Activated naive CD8-positive, alpha-beta T cell treated with anti-CD3 and anti-CD28 coated beads, Interleukin-2, amount 10 ng/mL, durations not matched to agents 7 days and 5 days (primary cell): ENCODE results near the gene ZBTB44. TPM values are rescaled to one million over a fixed set of nuclear protein-coding genes. Genes with fewer than 3 reads are reported as not detected.
"Not testable (repeated sequence)": the region's sequence is repeated elsewhere in the genome, so short reads cannot be mapped to it uniquely, and the experiment has no call there.

Source experiments
- ATAC-seq: fragments of 150-1000 bp; cut with Tn5 transposase; one replicate; pipeline ENCODE4 v1.10.0; 2021; ENCODE audit warnings: low read depth, moderate library complexity
- POLR2A ChIA-PET: fragments of 350-600 bp; sonication (Branson Sonifier 250); formaldehyde crosslinking; loops from one replicate; lab custom pipeline; 2021; ENCODE audit warnings: antibody characterized with exemption; lab: Charles Lee
- DNase-seq: peaks from one replicate; pipeline ENCODE4 v3.0.0; 2021
- H3K27ac Mint-ChIP-seq: one replicate; pipeline ENCODE4 v1.8.0; 2022; ENCODE audit warnings: mild to moderate bottlenecking, mixed read lengths
- H3K27me3 Mint-ChIP-seq: one replicate; pipeline ENCODE4 v1.8.0; 2022; ENCODE audit warnings: mild to moderate bottlenecking, moderate library complexity, mixed read lengths
- H3K36me3 Mint-ChIP-seq: one replicate; pipeline ENCODE4 v1.8.0; 2021; ENCODE audit warnings: mild to moderate bottlenecking, mixed read lengths
- H3K4me1 Mint-ChIP-seq: one replicate; pipeline ENCODE4 v1.8.0; 2021; ENCODE audit warnings: mixed read lengths
- H3K4me3 Mint-ChIP-seq: one replicate; pipeline ENCODE4 v1.8.0; 2022; ENCODE audit warnings: mild to moderate bottlenecking, moderate library complexity, mixed read lengths
- H3K9me3 Mint-ChIP-seq: one replicate; pipeline ENCODE4 v1.8.0; 2021; ENCODE audit warnings: mixed read lengths
- total RNA-seq, 2 experiments: library from RNA; stranded (reverse); gene quantifications; one replicate each; pipeline ENCODE4 v1.2.3, GENCODE V29; 2021

The ZBTB44 gene
- total RNA-seq, 2 experiments from 2014 or later = 53.9 to 60.7 TPM

DNA sequence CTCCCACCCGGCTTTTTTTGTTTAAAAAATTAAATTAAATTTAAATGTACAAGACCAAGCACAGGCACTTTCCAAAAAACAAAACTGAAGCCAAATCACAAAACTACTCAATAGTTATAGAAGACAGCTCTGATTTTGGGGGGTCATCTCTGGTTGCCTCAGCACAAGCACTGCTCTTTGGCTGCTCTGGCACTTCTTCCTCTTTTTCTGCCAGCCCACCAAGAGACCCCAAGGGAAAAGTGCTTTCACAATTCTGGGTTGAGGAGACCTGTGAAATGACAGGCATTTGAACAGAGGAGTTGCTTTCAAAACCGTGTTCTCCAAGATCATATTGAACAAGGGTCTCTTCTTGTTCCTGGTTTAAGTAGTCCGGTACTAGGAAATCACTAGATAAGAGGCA is 80.8 kb downstream of the ZBTB44 start:
- H3K4me1 Mint-ChIP-seq, H3K27me3 Mint-ChIP-seq, DNase-seq, ATAC-seq, POLR2A ChIA-PET, H3K4me3 Mint-ChIP-seq, H3K9me3 Mint-ChIP-seq, H3K27ac Mint-ChIP-seq: not testable (repeated sequence)
- peaks cover 10% of the 10 kb centered on the region for H3K36me3 Mint-ChIP-seq

DNA sequence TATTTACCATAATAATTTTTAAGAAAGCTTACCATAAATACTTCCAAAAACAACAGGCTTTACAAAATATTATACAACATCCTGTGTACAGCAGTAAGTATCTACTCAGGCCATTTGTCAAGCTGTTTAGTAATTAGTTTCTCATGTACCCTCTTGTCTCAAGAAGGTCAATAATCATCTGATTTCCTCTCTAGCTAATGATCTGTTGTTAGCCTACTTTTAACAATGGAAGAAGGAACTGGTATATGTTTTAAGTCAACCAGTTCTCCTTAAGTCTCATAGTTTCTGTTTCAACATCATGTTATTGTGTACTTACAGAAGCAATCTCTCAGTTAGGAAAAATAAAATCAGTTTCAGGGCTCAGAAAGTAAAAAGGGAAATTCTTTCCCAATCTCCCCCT is 81.2 kb downstream of the ZBTB44 start:
- ATAC-seq, H3K4me1 Mint-ChIP-seq, H3K4me3 Mint-ChIP-seq, H3K27ac Mint-ChIP-seq, H3K9me3 Mint-ChIP-seq, POLR2A ChIA-PET, H3K27me3 Mint-ChIP-seq, H3K36me3 Mint-ChIP-seq, DNase-seq: not testable (repeated sequence)

DNA sequence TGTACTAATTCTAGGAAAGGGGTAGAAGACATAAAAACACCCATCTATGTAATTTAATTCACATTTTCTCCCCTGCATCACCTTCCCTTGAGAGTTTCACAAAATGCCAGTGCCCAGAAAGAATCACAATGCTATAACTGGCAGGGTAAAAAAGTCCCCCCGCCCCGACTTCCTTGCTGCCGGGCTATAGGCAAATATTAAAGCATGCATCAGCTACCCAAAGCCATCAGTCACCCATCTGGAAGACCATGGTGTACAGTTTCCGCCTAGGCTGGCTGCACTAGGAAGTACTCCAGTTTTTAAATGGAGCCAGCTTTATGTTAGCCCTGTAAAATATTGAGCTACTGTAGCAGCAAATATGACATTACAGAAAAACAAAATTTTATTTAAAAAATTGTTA is 87.3 kb downstream of the ZBTB44 start:
- Mint-ChIP-seq H3K4me1 (peaks cover 5% of the 10 kb centered on the region), H3K27me3 (no peaks in the 10 kb centered on the region), H3K4me3 (no peak overlapping the region), H3K9me3 (no peaks in the 10 kb centered on the region), H3K27ac (no peak overlapping the region), H3K36me3 (no peaks in the 10 kb centered on the region)
- POLR2A ChIA-PET = no interaction called here
- no peak for ATAC-seq
- no peak for DNase-seq

DNA sequence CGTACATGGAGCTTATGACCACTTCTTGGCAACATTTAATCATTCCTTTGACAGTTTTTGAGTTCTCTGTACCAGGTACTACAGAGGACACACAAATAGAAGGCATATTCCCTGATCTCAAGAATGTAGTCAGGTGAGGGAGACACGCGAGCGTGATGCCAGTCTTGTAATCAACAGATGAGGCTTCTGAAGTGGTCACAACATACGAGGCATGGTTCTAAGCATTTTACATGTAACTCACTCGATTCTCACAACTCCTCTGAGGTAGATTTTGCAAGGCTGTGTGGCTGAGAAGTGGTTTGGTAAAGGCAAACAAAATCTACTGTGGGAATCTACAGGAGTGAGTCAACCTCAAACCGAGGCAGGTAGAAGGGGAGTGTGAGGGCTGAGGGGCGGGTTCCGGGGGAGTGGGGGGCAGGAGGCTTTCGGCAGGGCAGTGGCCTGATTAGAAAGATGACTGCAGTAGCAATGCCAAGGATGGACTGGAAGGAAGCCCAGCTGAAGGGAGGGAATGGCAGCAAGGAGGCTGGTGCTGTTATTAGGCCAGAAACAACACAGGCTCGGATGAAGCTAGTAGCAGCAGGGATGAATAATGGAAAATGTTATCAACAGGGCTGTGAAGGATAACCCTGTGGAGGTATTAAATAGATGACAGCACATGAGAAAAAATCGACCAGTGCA is 91.3 kb downstream of the ZBTB44 start:
- no peaks in the 10 kb centered on the region for H3K36me3 Mint-ChIP-seq
- H3K27ac Mint-ChIP-seq = no peak overlapping the region
- H3K27me3 Mint-ChIP-seq = no peaks in the 10 kb centered on the region
- ATAC-seq (no peak), DNase-seq (no peak)
- POLR2A ChIA-PET = no interaction called here
- H3K4me3 Mint-ChIP-seq = no peak overlapping the region
- peaks cover 5% of the 10 kb centered on the region for H3K4me1 Mint-ChIP-seq
- H3K9me3 Mint-ChIP-seq = no peaks in the 10 kb centered on the region

DNA sequence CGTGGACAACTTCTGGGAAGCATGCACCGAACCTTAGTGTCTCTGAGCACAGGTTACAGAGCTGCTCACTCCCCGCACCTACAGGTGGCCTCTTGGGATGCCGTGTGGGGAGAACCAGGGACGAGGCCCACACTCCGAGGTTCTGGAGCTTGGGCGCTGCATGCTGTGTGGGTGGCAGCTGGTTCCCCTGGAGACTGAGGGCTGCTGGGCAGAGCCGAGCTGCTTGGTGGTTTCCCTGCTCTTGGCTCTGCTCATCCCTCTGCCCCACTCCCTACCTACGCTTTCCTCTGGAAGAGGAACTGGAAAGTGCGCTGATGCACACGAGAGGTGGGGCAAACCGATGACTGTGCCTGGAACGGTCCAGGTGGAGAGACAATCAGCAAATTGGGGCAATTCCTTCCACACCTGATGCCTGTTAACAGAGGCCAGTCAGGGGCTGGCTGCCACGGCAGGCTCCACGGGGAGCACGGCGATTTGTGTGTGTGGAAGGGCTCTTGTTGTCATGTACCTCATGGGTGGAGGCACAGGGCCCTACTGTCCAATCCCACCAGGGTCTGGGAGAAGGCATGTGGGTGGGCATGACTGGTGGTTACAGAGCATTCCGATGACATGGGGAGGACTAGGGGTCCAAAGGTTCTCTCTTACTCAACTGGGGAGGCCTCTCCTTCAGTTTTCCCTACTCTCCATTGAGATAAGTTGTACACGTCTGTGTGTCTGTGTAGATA is 94.2 kb downstream of the ZBTB44 start:
- ATAC-seq (no peak), DNase-seq (no peak)
- Mint-ChIP-seq H3K27me3 (no peaks in the 10 kb centered on the region), H3K4me1 (peaks cover 5% of the 10 kb centered on the region), H3K9me3 (no peaks in the 10 kb centered on the region), H3K27ac (no peak overlapping the region), H3K4me3 (no peak overlapping the region), H3K36me3 (no peaks in the 10 kb centered on the region)
- POLR2A ChIA-PET = no interaction called here

DNA sequence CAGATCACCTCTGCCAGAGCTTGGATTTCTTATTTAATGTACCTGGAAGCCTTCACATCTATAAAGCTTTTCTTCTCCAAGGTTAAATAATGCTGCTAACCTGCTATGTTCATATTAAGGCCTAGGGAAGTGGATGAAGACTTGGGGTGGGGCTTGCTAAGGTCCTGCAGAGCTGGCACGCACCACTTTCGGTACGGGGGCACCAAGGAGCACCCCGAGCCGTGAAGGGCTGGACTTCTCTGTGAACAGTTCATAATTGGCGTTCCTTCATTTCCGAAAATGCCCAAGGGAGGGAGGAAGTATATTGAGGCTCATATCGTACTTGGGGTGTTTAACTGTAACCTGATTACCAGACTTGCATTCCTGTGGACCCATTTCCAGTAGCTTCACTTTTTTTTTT is 95.6 kb downstream of the ZBTB44 start:
- no peak overlapping the region for H3K4me3 Mint-ChIP-seq
- no peak overlapping the region for H3K27ac Mint-ChIP-seq
- H3K27me3 Mint-ChIP-seq = no peaks in the 10 kb centered on the region
- H3K36me3 Mint-ChIP-seq = no peaks in the 10 kb centered on the region
- H3K9me3 Mint-ChIP-seq = no peaks in the 10 kb centered on the region
- peaks cover 5% of the 10 kb centered on the region for H3K4me1 Mint-ChIP-seq
- DNase-seq (no peak), ATAC-seq (no peak)
- POLR2A ChIA-PET = no interaction called here

DNA sequence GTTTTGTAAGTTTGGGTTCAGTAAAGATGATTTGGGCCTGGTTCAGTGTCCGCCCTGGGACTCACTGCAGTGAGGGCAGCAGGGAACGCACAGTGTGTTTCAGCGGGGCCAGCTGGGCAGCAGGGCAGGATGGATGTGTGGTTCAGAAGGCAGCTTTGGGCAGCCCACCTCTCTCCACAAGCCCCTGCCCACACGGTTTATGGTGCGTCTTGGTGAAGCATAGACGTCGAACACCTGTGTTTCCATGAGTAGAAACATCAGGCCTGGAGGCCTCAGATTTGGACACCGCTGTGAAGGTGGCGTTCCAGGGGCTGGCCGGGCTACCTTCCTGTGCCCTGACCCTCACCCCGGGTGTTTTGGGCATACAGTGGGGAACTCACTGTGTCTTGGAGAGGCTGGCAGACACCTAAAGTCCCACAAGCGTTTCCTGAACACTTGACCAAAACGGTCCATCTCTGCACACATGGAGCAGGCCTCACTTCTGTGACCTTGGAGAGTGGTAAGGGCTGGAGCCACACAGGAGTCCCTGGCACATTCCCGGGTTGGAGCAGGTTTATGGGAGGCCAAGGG is 96.1 kb downstream of the ZBTB44 start:
- H3K4me1 Mint-ChIP-seq = peaks cover 4% of the 10 kb centered on the region
- no peaks in the 10 kb centered on the region for H3K27me3 Mint-ChIP-seq
- ATAC-seq (no peak), DNase-seq (no peak)
- H3K4me3 Mint-ChIP-seq = no peak overlapping the region
- H3K27ac Mint-ChIP-seq = no peak overlapping the region
- H3K36me3 Mint-ChIP-seq = no peaks in the 10 kb centered on the region
- no peaks in the 10 kb centered on the region for H3K9me3 Mint-ChIP-seq
- POLR2A ChIA-PET = no interaction called here

DNA sequence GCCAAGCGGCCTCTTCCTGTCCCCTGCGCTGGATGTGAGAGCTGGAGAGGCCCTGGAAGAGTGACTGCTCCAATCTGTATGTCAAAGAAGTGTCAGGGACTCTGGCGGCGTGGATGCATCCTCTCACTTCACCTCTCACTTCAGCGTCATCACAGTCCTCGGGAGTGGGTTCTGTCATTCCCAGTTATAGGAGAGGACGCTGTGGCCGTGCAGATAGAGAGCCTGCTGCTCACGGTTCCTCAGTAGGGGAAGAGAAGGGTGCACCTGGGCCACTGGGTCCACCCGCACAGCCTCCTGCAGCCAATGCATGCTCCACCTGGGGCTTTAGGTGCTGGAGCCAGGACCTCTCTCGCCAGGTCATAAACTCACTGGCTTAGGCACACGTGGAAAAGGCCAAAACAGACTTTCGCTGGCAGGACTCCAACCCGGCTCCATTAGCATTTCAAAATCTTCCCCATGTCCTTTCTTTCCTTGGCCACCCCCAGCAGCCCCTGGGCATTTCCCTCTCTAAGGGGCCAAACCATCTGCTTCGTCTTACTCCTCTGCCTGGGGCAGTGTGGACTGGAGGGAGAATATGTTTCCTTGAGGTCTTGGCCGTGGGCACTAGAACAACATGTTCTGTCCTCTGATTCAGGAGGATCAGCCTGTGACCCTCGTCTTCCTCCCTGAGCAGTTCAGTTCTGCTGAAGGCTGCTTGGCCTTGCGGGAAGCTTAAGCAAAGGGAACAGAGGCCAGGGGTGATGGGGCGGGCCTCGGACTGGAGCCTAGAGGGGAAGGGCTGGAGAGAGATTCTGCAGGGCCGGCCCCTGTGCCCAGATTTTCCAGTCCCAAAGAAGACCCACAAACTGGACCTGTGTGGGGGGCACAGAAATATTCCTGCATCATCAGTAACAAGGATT is 97.3 kb downstream of the ZBTB44 start:
- H3K27ac Mint-ChIP-seq = no peak overlapping the region
- no peak overlapping the region for H3K4me3 Mint-ChIP-seq

DNA sequence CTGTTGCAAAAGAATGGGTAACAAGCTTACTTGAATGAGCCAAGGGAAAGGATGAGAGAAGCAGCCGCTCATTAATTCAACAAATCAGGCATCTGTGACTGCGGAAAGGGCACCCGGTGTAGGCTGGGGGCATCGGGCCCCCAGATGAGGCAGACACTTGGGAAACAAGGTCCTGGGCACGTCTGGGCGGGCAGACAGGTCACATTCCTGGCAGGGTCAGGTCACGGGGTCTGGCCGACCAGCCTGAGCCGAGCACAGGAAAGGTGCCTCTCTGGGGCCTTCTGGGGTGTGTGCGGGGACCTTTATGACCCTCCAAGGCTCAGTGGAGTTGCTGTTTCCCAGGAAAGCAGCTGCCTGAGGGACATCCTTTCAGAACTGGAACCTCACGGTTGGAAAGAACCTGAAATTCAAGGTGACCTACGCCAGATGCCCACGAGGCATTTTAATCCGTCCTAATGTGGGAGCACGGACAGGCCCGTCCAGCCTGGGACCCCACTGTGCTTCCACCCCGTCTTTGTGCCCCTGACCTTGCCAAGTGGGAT is 98.1 kb downstream of the ZBTB44 start:
- Mint-ChIP-seq H3K36me3 (no peaks in the 10 kb centered on the region), H3K4me1 (no peaks in the 10 kb centered on the region), H3K27ac (no peak overlapping the region), H3K27me3 (no peaks in the 10 kb centered on the region), H3K4me3 (no peak overlapping the region), H3K9me3 (no peaks in the 10 kb centered on the region)
- ATAC-seq (no peak), DNase-seq (no peak)
- POLR2A ChIA-PET = no interaction called here

More for the DNA sequence above, 97.3 kb downstream of the ZBTB44 start:
- H3K4me1 Mint-ChIP-seq = no peaks in the 10 kb centered on the region
- DNase-seq (no peak), ATAC-seq (no peak)
- POLR2A ChIA-PET = no interaction called here
- H3K9me3 Mint-ChIP-seq = no peaks in the 10 kb centered on the region
- no peaks in the 10 kb centered on the region for H3K27me3 Mint-ChIP-seq
- no peaks in the 10 kb centered on the region for H3K36me3 Mint-ChIP-seq

DNA sequence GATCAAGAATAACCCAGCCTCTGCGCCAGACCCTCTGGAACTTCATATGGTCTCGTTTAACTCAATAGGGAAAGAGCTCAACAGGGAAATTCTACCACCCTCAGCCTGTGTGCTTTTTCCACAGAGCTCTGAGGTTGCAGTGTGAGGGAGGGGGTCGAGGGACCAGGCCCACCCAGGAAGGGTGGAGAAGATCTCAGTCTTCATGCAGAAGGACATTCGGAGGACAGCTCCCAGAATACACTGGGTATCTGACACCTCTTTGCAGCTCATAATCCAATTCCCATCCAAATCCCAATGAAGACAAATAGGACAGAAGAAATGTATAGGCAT is 98.5 kb downstream of the ZBTB44 start:
- no peak for DNase-seq
- no peak overlapping the region for H3K27ac Mint-ChIP-seq
- no peak overlapping the region for H3K4me3 Mint-ChIP-seq
- POLR2A ChIA-PET = no interaction called here
- ATAC-seq = no peak
- no peaks in the 10 kb centered on the region for H3K36me3 Mint-ChIP-seq
- no peaks in the 10 kb centered on the region for H3K4me1 Mint-ChIP-seq
- H3K9me3 Mint-ChIP-seq = no peaks in the 10 kb centered on the region
- no peaks in the 10 kb centered on the region for H3K27me3 Mint-ChIP-seq

DNA sequence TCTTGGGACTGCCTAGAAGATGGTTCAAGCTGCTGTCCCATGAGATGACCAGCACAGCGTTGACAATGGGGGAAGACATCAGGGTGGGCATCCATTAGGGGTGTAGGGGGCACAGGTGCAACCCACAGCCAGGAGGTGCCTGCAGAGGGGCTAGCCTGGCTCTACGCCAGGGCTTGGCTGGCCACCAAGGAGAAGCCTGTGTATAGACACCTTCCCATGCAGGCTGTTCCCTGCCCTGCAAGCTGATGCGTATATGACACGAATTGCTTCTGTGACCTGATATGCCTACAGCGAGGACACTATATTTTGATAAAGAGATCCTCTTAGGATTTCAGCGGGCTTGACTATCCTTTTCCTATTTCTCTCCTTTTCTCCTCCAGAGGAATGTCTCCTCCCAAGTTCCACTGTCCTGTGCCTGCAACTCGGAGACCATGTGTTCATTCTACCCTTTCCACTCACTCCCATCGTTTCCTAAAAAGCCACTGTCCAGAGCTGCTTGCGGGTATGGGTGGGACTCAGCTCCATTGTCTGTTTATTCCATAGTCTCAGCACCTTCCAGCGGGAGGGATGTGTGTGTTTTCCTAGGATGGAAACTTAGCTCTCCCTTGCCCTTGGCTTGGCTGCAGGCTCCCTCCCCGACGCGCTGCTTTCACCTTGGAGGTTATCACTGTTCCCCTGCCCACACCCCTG is 99.0 kb downstream of the ZBTB44 start:
- no peak for ATAC-seq
- POLR2A ChIA-PET = no interaction called here
- no peak overlapping the region for H3K4me3 Mint-ChIP-seq

DNA sequence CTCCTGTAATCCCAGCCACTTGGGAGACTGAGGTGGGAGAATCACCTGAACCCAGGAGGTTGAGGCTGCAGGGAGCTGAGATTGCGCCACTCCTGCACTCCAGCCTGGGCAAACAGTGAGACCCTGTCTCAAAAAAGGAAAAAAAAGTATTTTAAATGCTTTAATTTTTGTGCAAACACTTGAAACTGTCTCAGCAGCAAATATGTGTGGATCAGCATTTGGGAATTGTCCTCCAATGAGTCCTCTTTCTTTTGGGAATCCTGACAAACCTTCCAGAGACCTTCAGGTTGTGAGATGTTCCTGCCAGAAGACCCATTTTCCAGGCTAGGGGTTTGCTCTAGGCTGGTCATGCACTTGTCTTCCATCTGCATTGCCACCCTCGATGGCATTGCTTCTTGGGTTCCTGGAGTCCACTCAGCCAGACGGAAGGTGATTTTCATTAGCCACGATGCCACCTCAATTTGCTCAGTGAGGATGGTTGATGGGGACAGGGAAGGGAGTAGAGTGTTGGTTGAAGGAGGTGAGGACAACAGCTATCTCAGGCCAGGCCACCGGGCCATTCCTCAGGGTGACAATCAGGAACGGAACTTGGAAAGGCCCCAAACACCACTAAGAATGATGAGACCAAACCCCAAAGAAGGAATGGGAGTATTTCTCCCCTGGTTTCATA is 99.7 kb downstream of the ZBTB44 start:
- H3K36me3 Mint-ChIP-seq = no peaks in the 10 kb centered on the region
- no peak overlapping the region for H3K27ac Mint-ChIP-seq
- no peak for ATAC-seq
- H3K9me3 Mint-ChIP-seq = no peaks in the 10 kb centered on the region
- POLR2A ChIA-PET = no interaction called here
- DNase-seq = no peak
- H3K27me3 Mint-ChIP-seq = peaks cover 3% of the 10 kb centered on the region
- no peaks in the 10 kb centered on the region for H3K4me1 Mint-ChIP-seq
- H3K4me3 Mint-ChIP-seq = no peak overlapping the region

More for the DNA sequence above, 99.0 kb downstream of the ZBTB44 start:
- no peaks in the 10 kb centered on the region for H3K4me1 Mint-ChIP-seq
- H3K9me3 Mint-ChIP-seq = no peaks in the 10 kb centered on the region
- no peaks in the 10 kb centered on the region for H3K36me3 Mint-ChIP-seq
- no peaks in the 10 kb centered on the region for H3K27me3 Mint-ChIP-seq
- no peak overlapping the region for H3K27ac Mint-ChIP-seq
- no peak for DNase-seq
